Kidney capillary endothelial cell (primary cell): ENCODE results near the gene ATP2C2.
"Not testable (repeated sequence)": the region's sequence is repeated elsewhere in the genome, so short reads cannot be mapped to it uniquely, and the experiment has no call there.

Source experiments
- DNase-seq: peaks from one replicate; pipeline ENCODE4 v3.0.0-alpha.2; 2018; ENCODE audit warnings: low spot score

ATP2C2 gene

DNA sequence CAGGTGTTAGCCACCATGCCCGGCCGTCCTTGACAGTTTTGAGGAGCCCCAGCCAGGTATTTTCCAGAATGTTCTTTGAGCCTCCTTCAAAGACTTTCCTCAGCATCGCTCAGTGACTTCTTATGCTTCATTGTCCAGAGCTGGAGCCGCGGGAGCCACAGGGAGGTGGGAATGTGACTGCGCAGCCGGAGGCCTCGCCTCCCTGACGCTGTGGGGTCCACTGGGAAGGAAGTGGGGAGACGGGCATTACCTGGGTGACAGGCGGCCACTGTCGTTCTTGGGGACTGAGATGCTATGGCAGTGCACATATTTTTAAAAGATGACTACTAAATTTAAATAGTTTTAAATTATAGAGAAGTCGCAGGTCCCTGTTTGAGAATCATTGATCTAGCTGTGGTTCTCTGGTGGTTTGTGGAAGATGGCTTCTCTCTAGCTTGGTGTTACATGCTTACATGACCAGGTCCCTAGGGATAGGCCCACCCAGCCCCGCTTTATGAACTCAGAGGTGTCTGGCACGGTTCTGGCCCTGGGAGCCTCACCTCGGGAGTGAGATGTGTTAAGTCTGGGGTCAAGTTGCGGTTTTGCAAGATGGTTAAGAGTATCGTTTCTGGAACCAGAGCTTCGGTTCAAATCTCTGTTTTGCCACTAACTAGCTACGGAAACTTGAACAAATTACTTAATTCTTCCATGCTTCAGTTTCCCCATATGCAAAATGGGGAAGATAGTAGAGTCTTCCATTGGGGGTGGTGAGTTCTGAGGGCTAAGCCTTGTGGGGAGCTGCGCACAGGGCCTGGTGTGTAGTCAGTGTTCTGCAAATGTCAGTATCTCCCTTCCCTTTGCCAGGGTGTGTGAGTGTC, 53.0 kb downstream of the ATP2C2 start:
- no peak for DNase-seq

DNA sequence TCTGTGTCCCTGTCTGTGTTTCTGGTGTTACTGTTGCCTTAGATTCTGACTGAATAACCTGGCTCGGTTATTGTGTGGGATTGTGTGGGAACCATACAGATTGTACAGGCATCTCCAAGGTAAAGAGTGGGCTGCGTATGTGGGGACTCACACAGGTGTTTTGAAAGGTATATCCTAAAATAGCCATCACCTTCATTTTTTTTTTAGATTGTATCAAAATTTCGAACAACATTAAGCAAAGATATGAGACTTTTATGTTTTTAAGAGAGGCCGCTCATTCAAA, 53.5 kb downstream of the ATP2C2 start:
- no peak for DNase-seq

DNA sequence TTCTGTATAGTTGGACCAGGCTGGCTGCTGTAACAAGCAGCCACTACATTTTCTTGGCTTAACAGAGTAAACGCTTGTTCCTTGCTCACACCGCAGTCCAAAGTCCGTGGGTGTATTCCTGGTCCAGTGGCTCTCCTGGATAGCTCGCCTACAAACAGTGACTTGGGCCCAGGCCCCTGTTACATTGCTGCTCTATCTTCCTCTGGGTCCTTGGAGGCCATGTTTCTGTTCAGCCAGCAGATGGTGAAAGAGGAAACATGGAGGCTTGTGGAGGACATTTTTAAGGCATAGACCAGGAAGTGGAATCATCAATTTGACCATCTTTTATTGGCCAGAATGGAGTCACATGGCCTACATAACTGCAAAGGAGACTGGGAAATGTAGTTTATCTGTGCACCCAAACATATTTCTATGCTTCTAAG, 55.1 kb downstream of the ATP2C2 start:
- peak; percentile 23 for DNase-seq

- no peak for DNase-seq
Measured at GRCh38 chr16:84425696-84426095, 57.4 kb downstream of the ATP2C2 start.

DNA sequence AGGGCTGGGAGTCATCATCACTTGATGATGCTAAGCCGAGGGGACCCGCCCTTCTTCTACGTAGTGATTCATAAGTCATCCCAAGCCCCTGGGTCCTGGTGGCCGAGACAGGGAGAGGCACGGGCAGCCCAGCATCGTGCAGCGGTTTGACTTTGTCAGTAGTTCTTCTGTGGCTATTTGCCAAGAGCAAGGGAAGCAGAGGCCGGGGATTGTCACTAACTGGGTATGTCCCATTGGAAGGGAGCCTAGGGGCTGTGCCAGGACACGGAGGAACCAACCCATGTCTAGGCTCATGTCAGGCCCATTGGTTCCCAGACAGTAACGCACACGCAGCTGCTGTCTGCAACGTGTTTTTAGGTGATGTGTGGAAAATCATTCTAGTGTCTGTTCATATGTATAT, 58.5 kb downstream of the ATP2C2 start:
- no peak for DNase-seq

- no peak for DNase-seq
Measured at GRCh38 chr16:84427553-84427952, 59.2 kb downstream of the ATP2C2 start.

GRCh38 chr16:84430860-84431259, 62.5 kb downstream of the ATP2C2 start:
- no peak for DNase-seq

DNA sequence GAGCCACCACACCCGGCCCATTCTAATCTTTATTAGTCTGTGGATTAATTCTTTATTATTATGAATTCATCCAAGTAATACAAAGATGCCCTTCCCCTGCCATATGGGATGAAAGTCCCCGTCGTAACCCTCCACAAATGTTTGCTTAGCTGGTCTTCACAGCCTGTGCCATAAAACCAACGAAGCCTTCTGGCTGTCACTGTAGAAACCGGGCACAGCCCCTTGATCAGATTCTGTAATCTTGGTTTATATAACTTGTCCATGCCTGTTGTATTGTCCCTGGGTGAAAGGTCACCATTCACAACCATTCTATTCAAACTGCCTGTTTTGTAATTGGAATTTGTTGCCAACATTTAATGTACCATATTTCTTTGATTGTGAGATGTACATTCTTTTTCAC, 66.5 kb downstream of the ATP2C2 start:
- no peak for DNase-seq

DNA sequence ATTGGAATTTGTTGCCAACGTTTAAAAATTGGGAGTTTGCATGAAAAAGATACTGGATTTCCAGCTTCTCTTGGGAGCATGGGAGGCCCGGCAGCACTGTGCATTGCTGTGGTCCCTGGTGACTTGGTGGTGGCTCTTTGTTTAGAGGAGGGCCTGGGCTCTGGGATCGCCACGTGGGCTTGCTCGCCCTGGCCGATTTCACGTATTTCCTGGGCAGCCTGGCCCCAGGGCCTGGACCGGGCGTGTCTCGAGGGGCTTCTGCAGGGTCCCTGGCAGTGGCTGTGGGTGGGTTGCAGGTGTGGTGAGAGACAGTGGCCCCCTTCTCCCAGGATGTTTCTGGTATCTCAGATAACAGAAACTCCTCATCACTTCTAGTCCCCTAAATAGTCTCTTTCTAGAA, 67.9 kb downstream of the ATP2C2 start:
- DNase-seq: no peak

DNA sequence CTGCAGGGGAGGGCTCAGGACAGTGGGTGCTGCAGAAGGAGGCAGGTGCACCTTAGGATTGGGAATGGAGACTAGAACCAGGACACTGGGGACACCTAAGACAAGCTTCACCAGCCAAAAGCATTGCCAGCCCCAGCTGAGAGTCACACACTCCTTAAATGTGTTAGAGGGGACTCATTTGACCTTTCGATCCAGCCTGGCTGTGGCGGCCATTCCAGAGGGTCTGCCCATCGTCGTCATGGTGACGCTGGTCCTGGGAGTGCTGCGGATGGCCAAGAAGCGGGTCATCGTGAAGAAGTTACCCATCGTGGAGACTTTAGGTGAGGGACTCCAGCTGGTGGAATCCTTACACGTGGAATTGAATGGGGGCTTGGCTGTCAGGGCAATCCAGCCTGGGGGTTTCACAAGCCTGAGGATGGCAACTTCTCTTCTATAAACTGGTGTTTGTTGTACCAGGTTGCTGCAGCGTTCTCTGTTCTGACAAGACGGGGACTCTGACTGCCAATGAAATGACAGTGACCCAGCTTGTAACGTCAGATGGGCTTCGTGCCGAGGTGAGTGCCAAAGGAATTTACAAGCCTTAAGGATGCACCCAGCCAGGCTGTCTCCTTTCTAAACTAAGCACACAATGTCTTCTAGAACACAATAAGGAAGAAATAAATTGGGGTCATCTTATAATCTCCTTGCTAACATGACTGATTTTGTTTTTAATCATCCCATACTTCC, 70.8 kb downstream of the ATP2C2 start:
- DNase-seq: no peak

GRCh38 chr16:84442416-84443145, 74.2 kb downstream of the ATP2C2 start:
- no peak for DNase-seq

- no peak for DNase-seq
Measured at GRCh38 chr16:84443166-84443802, 74.9 kb downstream of the ATP2C2 start.

GRCh38 chr16:84444476-84444875, 76.1 kb downstream of the ATP2C2 start:
- no peak for DNase-seq

DNA sequence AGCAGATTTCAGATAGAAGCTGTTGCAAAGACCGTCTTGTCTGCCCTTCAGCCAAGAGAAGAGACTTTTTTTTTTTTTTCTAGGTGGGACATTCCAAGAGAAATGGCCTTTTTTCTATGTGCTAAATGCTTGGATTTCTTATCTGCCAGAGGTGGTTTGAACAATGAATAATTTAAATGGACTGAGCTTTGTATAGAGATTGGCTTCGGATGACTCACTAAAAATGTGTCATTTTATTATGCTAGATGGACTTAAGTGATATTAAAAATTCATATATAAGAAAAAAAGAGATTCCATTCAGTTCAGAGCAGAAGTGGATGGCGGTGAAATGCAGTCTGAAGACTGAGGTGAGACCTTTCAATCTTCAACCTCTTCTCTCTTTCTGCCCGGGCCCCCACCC, 77.7 kb downstream of the ATP2C2 start:
- DNase-seq: peak; percentile 10

DNA sequence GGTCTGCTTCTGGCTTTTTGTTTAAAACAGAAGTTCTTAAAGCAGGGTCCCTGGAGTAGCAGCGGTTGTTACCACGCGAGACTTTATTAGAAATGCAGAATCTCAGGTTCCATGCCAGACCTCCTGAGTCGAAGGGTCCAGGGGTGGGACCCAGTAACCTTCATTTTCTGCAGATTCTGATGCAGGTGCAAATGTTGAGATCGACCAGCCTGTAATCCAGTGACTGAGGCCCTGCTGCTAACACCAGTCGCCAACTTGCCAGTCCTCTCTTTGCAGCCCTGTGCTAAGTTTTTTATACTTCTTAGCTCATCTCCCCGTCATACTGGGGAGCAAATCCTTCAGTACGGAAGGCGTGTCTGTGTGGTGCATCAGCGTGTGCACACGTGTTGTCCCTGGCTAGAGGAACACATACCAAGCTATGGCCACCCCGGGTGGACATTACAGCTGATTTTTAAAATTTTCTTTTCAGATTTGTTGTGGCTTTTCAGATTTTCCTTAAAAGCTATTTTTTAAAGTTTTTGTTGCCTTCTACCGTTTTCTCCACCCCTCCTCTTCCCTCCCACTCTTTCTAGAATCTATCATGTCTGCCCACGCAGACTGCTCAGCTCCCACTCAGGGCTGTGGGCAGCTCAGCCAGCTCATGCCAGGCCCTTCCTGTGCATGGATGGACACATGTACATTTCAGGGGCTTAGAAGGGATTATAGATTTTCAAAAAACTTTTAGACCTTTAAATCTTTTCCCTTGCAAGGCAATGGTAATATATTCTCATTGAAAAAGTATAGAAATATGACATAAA, 78.5 kb downstream of the ATP2C2 start:
- DNase-seq: no peak

- DNase-seq: no peak
Measured at GRCh38 chr16:84448444-84448843, 80.1 kb downstream of the ATP2C2 start.

GRCh38 chr16:84449156-84450140, 81.1 kb downstream of the ATP2C2 start:
- DNase-seq: no peak

- DNase-seq: no peak
Measured at GRCh38 chr16:84450176-84450865, 82.0 kb downstream of the ATP2C2 start.

- not testable (repeated sequence) for DNase-seq
Measured at GRCh38 chr16:84451010-84451676, 82.8 kb downstream of the ATP2C2 start.
